GM12874 (cell line): ENCODE measurements around the gene TBC1D1.

Experiments
- TF ChIP-seq, protein P1 (sequence below): IDR thresholded peaks from 2 replicates; pipeline ENCODE4 v1.5.1; 2011; ENCODE audit warnings: low read depth, mild to moderate bottlenecking, control low read depth, low read length, moderate library complexity; ENCODE audit not compliant: insufficient read depth

TBC1D1 gene

DNA sequence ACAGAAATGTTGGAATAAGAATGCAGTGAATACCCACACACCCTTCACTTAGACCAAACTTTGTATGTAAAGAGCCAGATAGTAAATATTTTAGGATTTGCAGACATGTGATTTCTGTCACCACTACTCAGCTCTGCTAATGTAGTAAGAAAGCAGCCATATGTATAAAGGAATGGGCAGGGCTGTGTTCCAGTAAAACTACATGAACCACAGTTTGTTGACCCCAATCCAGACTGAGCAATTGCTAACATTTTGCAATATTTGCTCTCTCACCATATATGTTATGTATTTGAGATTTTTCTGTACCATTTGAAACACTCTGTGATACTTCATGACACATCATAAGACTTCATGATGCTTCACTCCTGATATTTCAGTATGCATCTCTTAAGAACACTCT lies 32.0 kb upstream of the TBC1D1 start:
- TF ChIP-seq, protein P1, sequence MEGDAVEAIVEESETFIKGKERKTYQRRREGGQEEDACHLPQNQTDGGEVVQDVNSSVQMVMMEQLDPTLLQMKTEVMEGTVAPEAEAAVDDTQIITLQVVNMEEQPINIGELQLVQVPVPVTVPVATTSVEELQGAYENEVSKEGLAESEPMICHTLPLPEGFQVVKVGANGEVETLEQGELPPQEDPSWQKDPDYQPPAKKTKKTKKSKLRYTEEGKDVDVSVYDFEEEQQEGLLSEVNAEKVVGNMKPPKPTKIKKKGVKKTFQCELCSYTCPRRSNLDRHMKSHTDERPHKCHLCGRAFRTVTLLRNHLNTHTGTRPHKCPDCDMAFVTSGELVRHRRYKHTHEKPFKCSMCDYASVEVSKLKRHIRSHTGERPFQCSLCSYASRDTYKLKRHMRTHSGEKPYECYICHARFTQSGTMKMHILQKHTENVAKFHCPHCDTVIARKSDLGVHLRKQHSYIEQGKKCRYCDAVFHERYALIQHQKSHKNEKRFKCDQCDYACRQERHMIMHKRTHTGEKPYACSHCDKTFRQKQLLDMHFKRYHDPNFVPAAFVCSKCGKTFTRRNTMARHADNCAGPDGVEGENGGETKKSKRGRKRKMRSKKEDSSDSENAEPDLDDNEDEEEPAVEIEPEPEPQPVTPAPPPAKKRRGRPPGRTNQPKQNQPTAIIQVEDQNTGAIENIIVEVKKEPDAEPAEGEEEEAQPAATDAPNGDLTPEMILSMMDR, result no peak

- TF ChIP-seq, protein P1, result no peak
Observed at GRCh38 chr4:37860266-37860665, 30.6 kb upstream of the TBC1D1 start.

- TF ChIP-seq, protein P1, result no peak
Observed at GRCh38 chr4:37862961-37863360, 27.9 kb upstream of the TBC1D1 start.

GRCh38 chr4:37864786-37865185 lies 26.1 kb upstream of the TBC1D1 start:
- TF ChIP-seq, protein P1, result no peak

DNA sequence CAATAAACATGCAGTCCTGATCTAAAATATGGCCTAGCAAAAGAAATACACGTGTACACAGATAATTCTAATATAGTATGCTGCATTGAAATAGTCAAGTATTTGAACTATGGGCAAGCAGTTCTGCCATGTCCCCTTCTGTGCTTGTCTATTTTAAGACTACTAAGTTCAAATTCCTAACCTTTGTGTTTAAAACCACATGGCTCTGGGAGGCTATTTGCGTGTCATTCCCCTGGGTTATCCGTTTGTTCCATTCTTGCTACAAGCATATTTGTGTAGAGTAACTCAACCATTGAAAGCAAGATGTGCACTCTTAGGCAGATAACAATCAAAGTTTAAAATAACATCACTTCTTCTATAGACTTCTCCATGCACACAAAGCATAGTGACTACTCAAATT lies 25.4 kb upstream of the TBC1D1 start:
- TF ChIP-seq, protein P1, result no peak

DNA sequence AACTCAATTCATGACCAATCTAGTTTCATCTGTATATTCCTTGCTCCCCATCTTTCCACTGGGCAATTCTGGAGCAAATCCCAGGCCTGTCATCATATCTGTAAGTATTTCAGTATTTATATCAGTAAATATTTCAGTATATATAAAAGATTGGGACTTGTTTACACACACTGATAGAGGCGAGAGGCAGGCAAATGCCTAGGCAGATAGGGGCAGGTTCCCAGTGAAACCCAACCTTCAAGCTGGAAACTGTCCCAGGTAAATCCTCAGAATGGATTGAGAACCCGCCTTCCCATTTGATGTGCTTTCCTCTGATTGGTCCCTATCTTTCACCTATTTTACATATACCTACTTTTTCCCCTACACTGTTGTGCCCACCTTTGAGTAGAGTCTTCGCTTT lies 23.8 kb upstream of the TBC1D1 start:
- TF ChIP-seq, protein P1, result no peak

- TF ChIP-seq, protein P1, result no peak
Observed at GRCh38 chr4:37868238-37868637, 22.6 kb upstream of the TBC1D1 start.
